GM19043 (cell line): ENCODE results near the gene ARHGEF33.

Experiments
- ATAC-seq: cut with Tn5 transposase; IDR thresholded peaks from one replicate; pipeline ENCODE4 v1.9.1; 2021; ENCODE audit warnings: low read depth; ENCODE audit not compliant: unreplicated experiment

Gene ARHGEF33

DNA sequence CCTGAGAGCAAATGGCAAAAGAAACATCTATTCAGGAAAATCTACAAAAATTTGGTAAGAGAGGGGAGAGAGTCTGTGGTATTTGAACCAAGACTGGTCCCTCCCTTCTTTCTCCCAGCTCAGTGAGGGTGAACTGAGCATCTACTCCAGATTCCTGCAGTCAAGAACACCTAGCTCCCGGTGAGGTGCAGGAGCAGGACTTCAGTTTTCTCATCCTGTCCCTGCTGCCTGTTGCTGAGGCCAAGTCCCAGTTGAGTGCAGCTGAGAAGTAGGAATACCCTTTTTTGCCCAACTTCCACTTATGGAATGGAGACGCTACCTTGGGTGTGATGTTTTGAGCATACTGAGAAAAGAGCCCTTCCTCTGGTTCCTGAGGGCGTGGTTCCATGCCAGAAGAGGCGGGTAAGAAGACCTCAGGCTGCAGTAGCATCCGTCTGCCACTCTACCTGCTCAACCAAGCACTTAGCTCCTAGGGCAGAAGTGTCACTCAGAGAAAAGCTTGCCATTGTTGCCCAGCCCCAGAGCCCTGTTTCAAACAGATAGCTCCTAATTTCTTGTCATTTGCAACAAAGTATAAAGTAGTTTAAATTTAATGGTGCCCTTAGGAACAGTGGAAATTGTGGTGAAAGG, 118.3 kb downstream of the ARHGEF33 start:
- no peak for ATAC-seq

- ATAC-seq, result no peak
These were observed 119.0 kb downstream of the ARHGEF33 start for GRCh38 chr2:39008665-39009064.

DNA sequence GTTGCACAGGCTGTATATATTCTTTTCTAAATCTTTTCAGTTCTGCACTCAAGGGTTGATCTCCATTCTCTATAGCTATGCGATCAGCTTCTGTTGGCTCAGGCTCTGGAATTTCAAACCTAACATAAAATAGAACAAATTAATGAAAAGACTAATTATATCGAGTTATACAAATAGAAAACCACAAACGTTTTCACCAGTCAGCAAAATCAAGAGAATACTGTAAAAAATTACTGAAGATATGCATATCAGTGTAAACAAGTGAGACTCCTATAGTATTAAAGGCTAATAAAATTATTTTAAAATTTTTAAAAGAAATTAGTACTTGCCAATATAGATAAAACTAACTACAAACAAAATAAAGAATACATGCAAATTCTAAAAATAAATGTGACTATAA, 124.2 kb downstream of the ARHGEF33 start:
- ATAC-seq, result no peak

GRCh38 chr2:39015424-39015823, 125.7 kb downstream of the ARHGEF33 start:
- no peak for ATAC-seq

DNA sequence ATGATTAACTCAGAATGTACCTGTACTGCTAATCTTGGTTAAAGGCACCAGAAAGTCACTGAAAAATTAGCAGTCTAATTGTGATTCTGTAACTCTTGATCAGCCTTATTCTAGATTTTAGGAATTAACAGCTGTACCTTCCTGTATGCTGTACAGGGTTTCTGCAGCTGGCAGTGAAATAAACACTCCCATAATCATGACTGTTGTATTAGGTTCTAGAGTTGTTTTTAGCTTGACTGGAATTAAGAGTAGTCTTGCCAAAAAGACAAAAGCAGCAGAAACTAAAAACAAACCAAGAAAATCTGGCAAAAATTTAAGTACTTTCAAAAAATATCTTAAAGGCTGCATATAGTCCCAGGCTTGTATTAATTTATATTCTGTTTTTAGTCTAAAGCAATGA, 127.7 kb downstream of the ARHGEF33 start:
- no peak for ATAC-seq

- no peak for ATAC-seq
These were observed 129.0 kb downstream of the ARHGEF33 start for GRCh38 chr2:39018638-39019037.

DNA sequence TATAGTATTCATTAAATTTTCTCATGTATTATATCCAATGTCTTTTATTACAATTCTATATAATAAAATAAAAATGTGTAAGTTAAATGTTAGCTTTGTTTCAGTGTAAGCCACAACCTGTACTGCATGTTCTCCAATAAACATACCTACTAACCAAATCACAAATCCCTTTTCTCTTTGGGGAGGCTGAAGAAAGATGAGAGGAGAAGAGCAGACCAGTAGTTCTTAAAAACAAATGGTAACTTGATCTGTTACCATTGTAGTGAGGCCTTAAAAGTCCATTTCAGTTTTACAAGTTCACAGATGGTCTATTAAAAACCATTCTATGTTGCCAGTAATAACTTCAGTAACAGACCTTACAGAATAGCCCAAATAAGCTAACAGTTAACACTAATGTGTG, 130.7 kb downstream of the ARHGEF33 start:
- no peak for ATAC-seq

GRCh38 chr2:39022642-39023235, 133.1 kb downstream of the ARHGEF33 start:
- no peak for ATAC-seq

- no peak for ATAC-seq
These were observed 134.0 kb downstream of the ARHGEF33 start for GRCh38 chr2:39023649-39024048.

DNA sequence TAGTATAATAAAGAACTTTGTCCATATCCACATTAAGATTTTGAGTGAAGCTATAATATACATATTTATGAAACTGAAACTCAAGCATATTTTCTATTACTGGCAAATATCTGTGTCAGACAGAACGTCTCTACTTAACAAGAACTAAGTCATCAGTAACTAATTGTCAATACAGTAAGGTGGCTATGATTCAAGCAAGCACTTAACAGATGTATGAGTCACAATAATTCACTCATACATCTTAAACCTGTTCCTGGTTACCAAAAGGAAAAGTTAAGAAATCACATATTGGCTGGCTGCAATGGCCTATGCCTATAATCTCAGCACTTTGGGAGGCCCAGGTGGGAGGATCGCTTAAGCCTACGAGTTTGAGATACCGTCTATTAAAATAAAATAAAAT, 135.2 kb downstream of the ARHGEF33 start:
- no peak for ATAC-seq
